H1 (cell line): ENCODE measurements around the gene AMN1. TPM values are rescaled to one million over a fixed set of nuclear protein-coding genes. Genes with fewer than 3 reads are reported as not detected.
A peak's percentile ranks its signal among the peaks of the same experiment; 100 is the strongest.

Experiments
- CTCF ChIA-PET: fragments of 300-600 bp; sonication (Branson Sonifier 250); formaldehyde crosslinking; loops from one replicate; lab custom pipeline; 2021; ENCODE audit not compliant: partially characterized antibody; lab: Charles Lee
- POLR2A ChIA-PET: fragments of 300-600 bp; sonication (Branson Sonifier 250); formaldehyde crosslinking; loops from one replicate; lab custom pipeline; 2021; ENCODE audit warnings: inconsistent platforms; ENCODE audit not compliant: partially characterized antibody; lab: Charles Lee
- DNase-seq, 2 experiments: peaks; one replicate each; pipeline versions ENCODE4 v3.0.0 to v3.0.0-alpha.2; 2010 to 2022; ENCODE audit warnings: low spot score in 2 of 2, low read depth in 1 of 2, mixed read lengths in 1 of 2
- FAIRE-seq: peaks from 2 replicates; lab custom pipeline; 2011; peaks lifted over from hg19 to GRCh38; lab: Jason Lieb, UNC
- H2AFZ ChIP-seq: 2 replicates; pipeline ENCODE4 v1.8.1; 2012; ENCODE audit warnings: low read length, inconsistent platforms
- H2AK5ac ChIP-seq: 2 replicates; pipeline ENCODE4 v1.6.1; 2013; ENCODE audit warnings: low read depth, low read length
- H2BK120ac ChIP-seq: replicated peaks from 2 replicates; pipeline ENCODE3; 2013; ENCODE audit warnings: low read depth, low read length, inconsistent platforms
- H2BK12ac ChIP-seq: 2 replicates; pipeline ENCODE4 v1.6.1; 2013; ENCODE audit warnings: low read depth, low read length
- H2BK15ac ChIP-seq: 2 replicates; pipeline ENCODE4 v1.6.1; 2013; ENCODE audit warnings: low read length
- H2BK20ac ChIP-seq: 2 replicates; pipeline ENCODE4 v1.6.1; 2013; ENCODE audit warnings: low read length
- H2BK5ac ChIP-seq: 2 replicates; pipeline ENCODE4 v1.6.1; 2013; ENCODE audit warnings: low read depth, low read length
- H3K14ac ChIP-seq: 2 replicates; pipeline ENCODE4 v1.6.1; 2013; ENCODE audit warnings: inconsistent platforms; ENCODE audit not compliant: insufficient read length
- H3K18ac ChIP-seq: 2 replicates; pipeline ENCODE4 v1.6.1; 2013; ENCODE audit warnings: low read length; ENCODE audit errors: extremely low read depth
- H3K23ac ChIP-seq: 2 replicates; pipeline ENCODE4 v1.6.1; 2013; ENCODE audit warnings: inconsistent platforms; ENCODE audit not compliant: insufficient read length
- H3K23me2 ChIP-seq: 2 replicates; pipeline ENCODE4 v1.6.1; 2013; ENCODE audit warnings: low read depth, low read length
- H3K27ac ChIP-seq: 2 replicates; pipeline ENCODE4 v1.6.1; 2011; ENCODE audit warnings: low read depth, low read length, inconsistent platforms
- H3K27me3 ChIP-seq, 4 experiments: replicated peaks in 1 of 4; 1 replicate in 1 of 4; 2 replicates in 3 of 4; pipeline versions ENCODE4 v1.6.1 to v1.8.1; 2011 to 2013; ENCODE audit warnings: low read length in 3 of 4, mild to moderate bottlenecking in 3 of 4, inconsistent platforms in 2 of 4, mixed read lengths in 2 of 4, moderate library complexity in 1 of 4; ENCODE audit not compliant: control insufficient read depth in 3 of 4, insufficient read depth in 3 of 4; ENCODE audit errors: extremely low read depth in 1 of 4
- H3K36me3 ChIP-seq, 4 experiments: 2 replicates each; pipeline versions ENCODE4 v1.6.1 to v1.8.1; 2011 to 2013; ENCODE audit warnings: mild to moderate bottlenecking in 4 of 4, low read length in 3 of 4, moderate library complexity in 2 of 4, control low read depth in 1 of 4, inconsistent platforms in 1 of 4; ENCODE audit not compliant: insufficient read depth in 4 of 4, control insufficient read depth in 2 of 4
- H3K4ac ChIP-seq: replicated peaks from 2 replicates; pipeline ENCODE3; 2013; ENCODE audit warnings: low read length, low read depth, mixed read lengths, inconsistent platforms; ENCODE audit not compliant: insufficient read length
- H3K4me1 ChIP-seq, 4 experiments: replicated peaks in 1 of 4; 1 replicate in 1 of 4; 2 replicates in 3 of 4; pipeline versions ENCODE4 v1.6.1 to v1.8.1; 2011 to 2013; ENCODE audit warnings: low read length in 3 of 4, inconsistent platforms in 2 of 4, mixed read lengths in 1 of 4; ENCODE audit not compliant: insufficient read depth in 4 of 4, control insufficient read depth in 3 of 4
- H3K4me2 ChIP-seq, 2 experiments: 2 replicates each; pipeline versions ENCODE4 v1.6.1 to v1.8.1; 2011 to 2013; ENCODE audit warnings: low read depth in 2 of 2, low read length in 2 of 2, control low read depth in 1 of 2, inconsistent platforms in 1 of 2, mild to moderate bottlenecking in 1 of 2; ENCODE audit not compliant: insufficient read depth in 1 of 2
- H3K4me3 ChIP-seq, 4 experiments: fragments of 200-600, 300-600 bp in 1 of 4; sonication (generic), shearing (Covaris generic), sonication (Bioruptor Twin) in 1 of 4; 2 replicates each; pipeline versions ENCODE4 v1.5.1 to v1.8.1; 2011 to 2016; ENCODE audit warnings: low read length in 4 of 4, low read depth in 3 of 4, control low read depth in 2 of 4, inconsistent platforms in 2 of 4, mild to moderate bottlenecking in 2 of 4, mixed read lengths in 1 of 4, moderate library complexity in 1 of 4; ENCODE audit not compliant: insufficient read depth in 2 of 4; ENCODE audit errors: extremely low read depth in 1 of 4
- H3K56ac ChIP-seq: replicated peaks from 2 replicates; pipeline ENCODE3; 2013; ENCODE audit warnings: low read depth, mild to moderate bottlenecking, mixed read lengths, low read length, inconsistent platforms; ENCODE audit not compliant: insufficient read length
- H3K79me1 ChIP-seq: 2 replicates; pipeline ENCODE4 v1.6.1; 2013; ENCODE audit warnings: low read depth, low read length, control low read depth
- H3K79me2 ChIP-seq, 2 experiments: 2 replicates each; pipeline versions ENCODE4 v1.6.1 to v1.8.1; 2012 to 2013; ENCODE audit warnings: low read length in 2 of 2, mild to moderate bottlenecking in 2 of 2, inconsistent platforms in 1 of 2; ENCODE audit not compliant: insufficient read depth in 2 of 2, control insufficient read depth in 1 of 2
- H3K9ac ChIP-seq, 4 experiments: replicated peaks in 1 of 4; 1 replicate in 1 of 4; 2 replicates in 3 of 4; pipeline versions ENCODE4 v1.6.1 to v1.8.1; 2011 to 2013; ENCODE audit warnings: low read depth in 3 of 4, low read length in 3 of 4, control low read depth in 2 of 4, mild to moderate bottlenecking in 2 of 4, moderate library complexity in 2 of 4, inconsistent platforms in 1 of 4; ENCODE audit errors: extremely low read depth in 1 of 4
- H3K9me3 ChIP-seq, 2 experiments: 2 replicates each; pipeline versions ENCODE4 v1.6.1 to v1.8.1; 2012 to 2013; ENCODE audit warnings: mild to moderate bottlenecking in 2 of 2, moderate library complexity in 2 of 2, control low read depth in 1 of 2, inconsistent platforms in 1 of 2, low read depth in 1 of 2, low read length in 1 of 2, mixed read lengths in 1 of 2; ENCODE audit not compliant: insufficient read depth in 2 of 2
- H4K20me1 ChIP-seq, 2 experiments: replicated peaks in 1 of 2; 2 replicates each; pipeline versions ENCODE3 to v1.8.1; 2011 to 2013; ENCODE audit warnings: inconsistent platforms in 2 of 2, low read length in 2 of 2, mild to moderate bottlenecking in 1 of 2; ENCODE audit not compliant: insufficient read depth in 2 of 2, control insufficient read depth in 1 of 2
- H4K5ac ChIP-seq: 2 replicates; pipeline ENCODE4 v1.6.1; 2013; ENCODE audit warnings: low read length, low read depth, mixed read lengths, inconsistent platforms; ENCODE audit not compliant: insufficient read length
- H4K8ac ChIP-seq: 2 replicates; pipeline ENCODE4 v1.8.0; 2013; ENCODE audit warnings: mild to moderate bottlenecking, moderate library complexity, low read length, inconsistent platforms; ENCODE audit not compliant: insufficient read depth; ENCODE audit errors: extremely low read depth
- H4K91ac ChIP-seq: replicated peaks from 2 replicates; pipeline ENCODE3; 2013; ENCODE audit warnings: low read length, mixed read lengths, inconsistent platforms; ENCODE audit not compliant: insufficient read length
- CREB1 ChIP-seq: IDR thresholded peaks from 2 replicates; pipeline ENCODE4 v1.6.1; 2012; ENCODE audit warnings: inconsistent platforms
- KDM5A ChIP-seq: fragments of 200-600 bp; IDR thresholded peaks from 2 replicates; pipeline ENCODE4 v1.7.1; 2012; ENCODE audit warnings: mild to moderate bottlenecking, low read length, inconsistent platforms, mixed read lengths
- POLR2A ChIP-seq, 2 experiments: IDR thresholded peaks; 1 replicate in 1 of 2; 2 replicates in 1 of 2; pipeline ENCODE4 v1.6.1; 2011; ENCODE audit warnings: low read depth in 2 of 2, low read length in 2 of 2, mild to moderate bottlenecking in 2 of 2; ENCODE audit errors: control extremely low read depth in 1 of 2
- POLR2AphosphoS5 ChIP-seq: IDR thresholded peaks from 2 replicates; pipeline ENCODE4 v1.6.1; 2011; ENCODE audit warnings: low read depth, low read length
- WGBS, 2 experiments: shearing (Covaris generic) in 1 of 2; methylation state at CpG; one replicate each; pipeline versions ENCODE4 v1.1.6 to v1.1.7; 2013 to 2015; ENCODE audit warnings: low lambda C conversion rate in 2 of 2, mixed read lengths in 2 of 2, inconsistent platforms in 1 of 2, low coverage in 1 of 2, missing lambda C conversion rate in 1 of 2; ENCODE audit not compliant: insufficient replicate concordance in 2 of 2, insufficient coverage in 1 of 2, insufficient read length in 1 of 2; ENCODE audit errors: extremely low coverage in 1 of 2, missing lambda C conversion rate in 1 of 2; 5-methylcytosine and 5-hydroxymethylcytosine counted together
- polyA plus RNA-seq, 7 experiments: library from polyadenylated mRNA; depleted of rRNA in 3 of 7; stranded (reverse) in 5 of 7; unstranded in 2 of 7; fragments of >200 nt in 5 of 7; fragments of 200-250 nt in 2 of 7; gene quantifications; 1 replicate in 5 of 7; 2 replicates in 1 of 7; 4 replicates in 1 of 7; pipeline versions ENCODE4 v1.2.1 to v1.2.3, GENCODE V29; 2011 to 2013; ENCODE audit warnings: missing spikeins in 2 of 7, mixed read lengths in 2 of 7
- total RNA-seq: library from RNA; stranded (reverse); fragmentation: NEBNext Ultra II Directional; extraction: Animal tissue kit (Norgen Biotek cat#: 25700); gene quantifications from 2 replicates; pipeline ENCODE4 v1.2.1, GENCODE V29; 2021
- TF ChIP-seq, protein P1 (sequence below): IDR thresholded peaks from 2 replicates; pipeline ENCODE4 v1.6.1; 2012; ENCODE audit warnings: inconsistent platforms

AMN1 gene
- total and polyA plus RNA-seq, 2 of the 8 experiments (the other 6 are each of a cell fraction or from before 2014, with no cell fraction given) = 7.5 to 13.8 TPM

DNA sequence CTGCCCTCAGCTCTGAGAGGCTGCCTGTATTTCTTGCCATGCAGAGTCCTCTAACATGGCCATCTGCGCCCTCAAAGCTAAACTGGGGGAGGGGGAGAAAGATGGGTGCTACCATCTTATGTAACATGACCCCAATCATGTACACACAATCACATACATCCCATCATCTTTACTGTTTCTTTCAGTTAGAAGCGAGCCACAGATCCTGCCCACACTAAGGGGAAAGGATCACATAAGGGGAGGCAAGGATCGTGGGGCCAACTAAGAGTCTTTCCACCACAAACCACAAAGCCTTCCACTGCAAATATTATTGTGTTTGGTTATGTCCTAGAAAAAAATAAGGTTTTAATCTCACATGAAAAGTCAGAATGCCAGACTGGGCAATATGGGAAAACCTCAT lies 11.8 kb upstream of the AMN1 start:
- Histone ChIP-seq H3K79me1 (no peaks in the 10 kb centered on the region), H3K27me3 (no peaks in the 10 kb centered on the region), H3K9ac (no peak overlapping the region), H2BK15ac (no peak overlapping the region), H3K4ac (no peak overlapping the region), H3K9me3 (no peaks in the 10 kb centered on the region), H4K20me1 (no peaks in the 10 kb centered on the region), H2BK5ac (no peak overlapping the region), H3K4me3 (no peak overlapping the region), H2AK5ac (no peak overlapping the region), H3K36me3 (no peaks in the 10 kb centered on the region), H3K56ac (no peak overlapping the region), H3K14ac (no peak overlapping the region), H4K5ac (no peak overlapping the region), H3K4me1 (no peaks in the 10 kb centered on the region), H2AFZ (0 out of 2 replicates have a peak overlapping the region, but pooled peaks have one; percentile 3), H3K4me2 (no peak overlapping the region), H3K79me2 (no peaks in the 10 kb centered on the region), H3K27ac (no peak overlapping the region), H4K91ac (no peak overlapping the region), H3K23me2 (no peaks in the 10 kb centered on the region), H2BK12ac (peak overlapping the region; percentile 60; the same call in 1 of the 2 replicates), H3K18ac (no peak overlapping the region), H2BK120ac (no peak overlapping the region), H2BK20ac (no peak overlapping the region; the same call in 1 of the 2 replicates), H3K23ac (no peak overlapping the region), H4K8ac (no peak overlapping the region)
- POLR2A ChIA-PET = interaction anchor here (0.6 kb wide), 1 partner anchor 1041 kb away, joined by 3 read pairs; no protein-coding TSS in a partner anchor
- DNase-seq (no peak), FAIRE-seq (no peak)
- TF ChIP-seq CREB1 = no peak
- TF ChIP-seq POLR2A (IDR thresholded peaks at IDR 0.05; ENCODE audit: control extremely low read depth in 1 of 2, low read depth in 2 of 2, low read length in 2 of 2) = no peak
- TF ChIP-seq, protein P1, sequence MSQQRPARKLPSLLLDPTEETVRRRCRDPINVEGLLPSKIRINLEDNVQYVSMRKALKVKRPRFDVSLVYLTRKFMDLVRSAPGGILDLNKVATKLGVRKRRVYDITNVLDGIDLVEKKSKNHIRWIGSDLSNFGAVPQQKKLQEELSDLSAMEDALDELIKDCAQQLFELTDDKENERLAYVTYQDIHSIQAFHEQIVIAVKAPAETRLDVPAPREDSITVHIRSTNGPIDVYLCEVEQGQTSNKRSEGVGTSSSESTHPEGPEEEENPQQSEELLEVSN = no peak
- TF ChIP-seq POLR2AphosphoS5 = no peak
- TF ChIP-seq KDM5A = no peak
- CTCF ChIA-PET = no interaction called here
- 57% methylated on average over 3 of the region's 3 CpGs; no CpG with 5 or more reads in 1 of the 2 experiments for WGBS, 2 experiments
